Measurements from ENCODE around the gene B4GALNT1. TPM values are rescaled to one million over a fixed set of nuclear protein-coding genes. Genes with fewer than 3 reads are reported as not detected.

B4GALNT1 gene
- total and polyA plus RNA-seq, 10 donors = 0.39 to 2.2 (median 0.88) TPM

- Histone ChIP-seq H3K4me1 (peaks cover 0 to 13% (median 3%) of the 10 kb centered on the region in 6 donors), H3K27me3 (replicated peaks in 1 of 7) (peaks cover 0 to 46% (median 0%) of the 10 kb centered on the region in 7 donors), H3K9me3 (no peaks in the 10 kb centered on the region), H3K4me3 (no peak overlapping the region), H3K27ac (no peak overlapping the region), H3K36me3 (no peaks in the 10 kb centered on the region)
- no peak for TF ChIP-seq POLR2A (IDR thresholded peaks at IDR 0.05)
- TF ChIP-seq CTCF (IDR thresholded peaks at IDR 0.05 in 8 of 11, conservative IDR thresholded peaks at IDR 0.05 in 3 of 11) = peak; percentile 94 to 97 (median 95)
- peak in 1 of 3 donors; percentile 21 for TF ChIP-seq POLR2AphosphoS5 (IDR thresholded peaks at IDR 0.05)
- WGBS, 5 donors = 42 to 52% (median 47%) methylated on average over 13 of the region's 13 CpGs
- DNase-seq = no peak
- intact Hi-C loops (cut with DNase I; ENCODE audit: low total_unique reads) = loop anchor here (5.0 kb wide), 1 partner anchor 39 kb away; no protein-coding TSS in a partner anchor
These were observed 49.8 kb downstream of the B4GALNT1 start for GRCh38 chr12:57583008-57583831.

- Histone ChIP-seq H3K9me3 (no peaks in the 10 kb centered on the region), H3K27me3 (replicated peaks in 1 of 7) (peaks cover 0 to 38% (median 0%) of the 10 kb centered on the region in 7 donors), H3K27ac (no peak overlapping the region), H3K36me3 (no peaks in the 10 kb centered on the region), H3K4me1 (peaks cover 0 to 13% (median 3%) of the 10 kb centered on the region in 6 donors), H3K4me3 (no peak overlapping the region)
- intact Hi-C loops (cut with DNase I; ENCODE audit: low total_unique reads) = loop anchor here (5.0 kb wide), 1 partner anchor 40 kb away; no protein-coding TSS in a partner anchor
- DNase-seq = no peak
- no peak for TF ChIP-seq POLR2AphosphoS5 (IDR thresholded peaks at IDR 0.05)
- no peak for TF ChIP-seq CTCF (IDR thresholded peaks at IDR 0.05 in 8 of 11, conservative IDR thresholded peaks at IDR 0.05 in 3 of 11)
- TF ChIP-seq POLR2A (IDR thresholded peaks at IDR 0.05) = no peak
- 94 to 100% (median 95%) methylated on average over 1 of the region's 1 CpG for WGBS, 5 donors
These were observed 50.6 kb downstream of the B4GALNT1 start for GRCh38 chr12:57582440-57582839.

- no peak for TF ChIP-seq POLR2A (IDR thresholded peaks at IDR 0.05)
- TF ChIP-seq CTCF (IDR thresholded peaks at IDR 0.05 in 8 of 11, conservative IDR thresholded peaks at IDR 0.05 in 3 of 11) = no peak
- no peak for TF ChIP-seq POLR2AphosphoS5 (IDR thresholded peaks at IDR 0.05)
- intact Hi-C loops (cut with DNase I; ENCODE audit: low total_unique reads) = loop anchor here (5.0 kb wide), 1 partner anchor 40 kb away; no protein-coding TSS in a partner anchor
- H3K27ac ChIP-seq = no peak overlapping the region
- H3K9me3 ChIP-seq = no peaks in the 10 kb centered on the region
- no peaks in the 10 kb centered on the region for H3K36me3 ChIP-seq
- H3K4me3 ChIP-seq = no peak overlapping the region
- 69 to 100% (median 92%) methylated on average over 1 of the region's 1 CpG for WGBS, 5 donors
- no peak for DNase-seq
- peaks cover 0 to 13% (median 3%) of the 10 kb centered on the region in 6 donors for H3K4me1 ChIP-seq
- H3K27me3 ChIP-seq (replicated peaks in 1 of 7) = peaks cover 0 to 32% (median 0%) of the 10 kb centered on the region in 7 donors
These were observed 51.2 kb downstream of the B4GALNT1 start for GRCh38 chr12:57581802-57582201.

GRCh38 chr12:57580466-57580795 is 52.6 kb downstream of the B4GALNT1 start:
- no peak overlapping the region for H3K4me3 ChIP-seq
- intact Hi-C loops (cut with DNase I; ENCODE audit: low total_unique reads) = loop anchor here (5.0 kb wide), 1 partner anchor 42 kb away; no protein-coding TSS in a partner anchor
- TF ChIP-seq CTCF (IDR thresholded peaks at IDR 0.05 in 8 of 11, conservative IDR thresholded peaks at IDR 0.05 in 3 of 11) = no peak
- no peak for TF ChIP-seq POLR2AphosphoS5 (IDR thresholded peaks at IDR 0.05)
- no peak for TF ChIP-seq POLR2A (IDR thresholded peaks at IDR 0.05)
- H3K36me3 ChIP-seq = no peaks in the 10 kb centered on the region
- peaks cover 0 to 13% (median 3%) of the 10 kb centered on the region in 6 donors for H3K4me1 ChIP-seq
- no peaks in the 10 kb centered on the region for H3K9me3 ChIP-seq
- no peak for DNase-seq
- peaks cover 0 to 23% (median 0%) of the 10 kb centered on the region in 7 donors for H3K27me3 ChIP-seq (replicated peaks in 1 of 7)
- H3K27ac ChIP-seq = no peak overlapping the region
- WGBS, 5 donors = 89 to 93% (median 91%) methylated on average over 4 of the region's 4 CpGs
